AG09319 (cell line): Measurements from ENCODE around the gene MADD.

ENCODE experiments used
- DNase-seq: peaks from one replicate; pipeline ENCODE4 v3.0.0-alpha.2; 2010; ENCODE audit warnings: low read depth; ENCODE audit errors: extremely low read depth
- CTCF ChIP-seq: IDR thresholded peaks from 2 replicates; pipeline ENCODE4 v1.5.1; 2011; ENCODE audit warnings: low read depth, mild to moderate bottlenecking, inconsistent platforms, low read length, moderate library complexity

Gene MADD

GRCh38 chr11:47335733-47336132 lies 65.8 kb downstream of the MADD start:
- no peak for TF ChIP-seq CTCF
- DNase-seq, result no peak

- TF ChIP-seq CTCF, result no peak
- DNase-seq, result no peak
Observed at GRCh38 chr11:47336595-47336994, 66.7 kb downstream of the MADD start.

GRCh38 chr11:47337229-47337924 lies 67.4 kb downstream of the MADD start:
- no peak for TF ChIP-seq CTCF
- DNase-seq, result no peak

GRCh38 chr11:47338396-47339241 lies 68.7 kb downstream of the MADD start:
- DNase-seq, result no peak
- no peak for TF ChIP-seq CTCF

- DNase-seq, result no peak
- TF ChIP-seq CTCF, result no peak
Observed at GRCh38 chr11:47340010-47340409, 70.1 kb downstream of the MADD start.

GRCh38 chr11:47340980-47341775 lies 71.2 kb downstream of the MADD start:
- TF ChIP-seq CTCF, result no peak
- no peak for DNase-seq
